ENCODE results near the gene TMEM156. TPM values are rescaled to one million over a fixed set of nuclear protein-coding genes. Genes with fewer than 3 reads are reported as not detected.

TMEM156 gene
- not detected in 2 replicates for total RNA-seq

GRCh38 chr4:39032218-39033085, at the start of gene TMEM156:
TSS of gene TMEM156 (minus strand) at chr4:39032409. CDS start at chr4:39032313, 96 bp downstream.
- peak; percentile 80 for DNase-seq (ENCODE audit: low read depth)

GRCh38 chr4:39078829-39079228, 46.6 kb upstream of the TMEM156 start:
- no peak for DNase-seq (ENCODE audit: low read depth)

- DNase-seq (ENCODE audit: low read depth), result no peak
Measured at GRCh38 chr4:39068907-39069306, 36.7 kb upstream of the TMEM156 start.

GRCh38 chr4:39067451-39067850, 35.2 kb upstream of the TMEM156 start:
- peak; percentile 20 for DNase-seq (ENCODE audit: low read depth)

- DNase-seq (ENCODE audit: low read depth), result no peak
Measured at GRCh38 chr4:39067031-39067430, 34.8 kb upstream of the TMEM156 start.

GRCh38 chr4:39066371-39066770, 34.2 kb upstream of the TMEM156 start:
- DNase-seq (ENCODE audit: low read depth), result no peak

GRCh38 chr4:39063430-39063829, 31.2 kb upstream of the TMEM156 start:
- no peak for DNase-seq (ENCODE audit: low read depth)

- no peak for DNase-seq (ENCODE audit: low read depth)
Measured at GRCh38 chr4:39062770-39063097, 30.5 kb upstream of the TMEM156 start.

GRCh38 chr4:39062094-39062769, 30.0 kb upstream of the TMEM156 start, which contains the start of gene KLHL5:
TSS of gene KLHL5 (plus strand) at chr4:39062232. CDS start at chr4:39062653, 421 bp downstream.
- DNase-seq (ENCODE audit: low read depth), result peak; percentile 15

- DNase-seq (ENCODE audit: low read depth), result no peak
Measured at GRCh38 chr4:39061457-39061856, 29.2 kb upstream of the TMEM156 start.

- DNase-seq (ENCODE audit: low read depth), result no peak
Measured at GRCh38 chr4:39056023-39056422, 23.8 kb upstream of the TMEM156 start.

GRCh38 chr4:39054497-39054896, 22.3 kb upstream of the TMEM156 start:
- peak; percentile 28 for DNase-seq (ENCODE audit: low read depth)

- no peak for DNase-seq (ENCODE audit: low read depth)
Measured at GRCh38 chr4:39053983-39054382, 21.8 kb upstream of the TMEM156 start.

- no peak for DNase-seq (ENCODE audit: low read depth)
Measured at GRCh38 chr4:39051492-39051891, 19.3 kb upstream of the TMEM156 start.

- no peak for DNase-seq (ENCODE audit: low read depth)
Measured at GRCh38 chr4:39050590-39050989, 18.4 kb upstream of the TMEM156 start.

- no peak for DNase-seq (ENCODE audit: low read depth)
Measured at GRCh38 chr4:39048311-39048710, 16.1 kb upstream of the TMEM156 start.

GRCh38 chr4:39047681-39048080, 15.5 kb upstream of the TMEM156 start:
- no peak for DNase-seq (ENCODE audit: low read depth)

- DNase-seq (ENCODE audit: low read depth), result peak; percentile 43
Measured at GRCh38 chr4:39046249-39046648, 14.0 kb upstream of the TMEM156 start.

- DNase-seq (ENCODE audit: low read depth), result no peak
Measured at GRCh38 chr4:39045827-39046221, 13.6 kb upstream of the TMEM156 start.

- no peak for DNase-seq (ENCODE audit: low read depth)
Measured at GRCh38 chr4:39044956-39045826, 13.0 kb upstream of the TMEM156 start.

- DNase-seq (ENCODE audit: low read depth), result peak; percentile 91
Measured at GRCh38 chr4:39044364-39044955, 12.3 kb upstream of the TMEM156 start.
